ENCODE measurements around the gene ASXL2.

The ASXL2 gene

DNA sequence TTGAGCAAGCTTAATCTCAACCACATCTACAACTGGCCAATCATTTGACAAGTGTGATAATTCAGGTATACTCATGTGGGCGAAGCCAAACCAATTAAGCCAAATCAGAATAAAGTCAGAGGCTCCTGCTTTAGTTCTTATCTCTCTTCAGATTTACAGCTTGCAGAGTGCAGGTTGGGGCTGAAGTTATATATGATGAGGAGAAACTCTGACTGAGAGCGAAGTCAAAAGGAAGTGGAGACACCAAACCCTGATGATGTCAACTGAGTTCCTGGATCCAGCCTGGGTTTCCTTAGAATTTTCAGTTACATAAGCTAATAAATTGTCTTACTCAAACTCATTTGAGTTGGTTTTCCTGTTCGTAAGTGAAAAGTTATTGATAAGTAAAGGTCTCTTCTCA, 73.9 kb downstream of the ASXL2 start:
- TF ChIP-seq, protein P1, sequence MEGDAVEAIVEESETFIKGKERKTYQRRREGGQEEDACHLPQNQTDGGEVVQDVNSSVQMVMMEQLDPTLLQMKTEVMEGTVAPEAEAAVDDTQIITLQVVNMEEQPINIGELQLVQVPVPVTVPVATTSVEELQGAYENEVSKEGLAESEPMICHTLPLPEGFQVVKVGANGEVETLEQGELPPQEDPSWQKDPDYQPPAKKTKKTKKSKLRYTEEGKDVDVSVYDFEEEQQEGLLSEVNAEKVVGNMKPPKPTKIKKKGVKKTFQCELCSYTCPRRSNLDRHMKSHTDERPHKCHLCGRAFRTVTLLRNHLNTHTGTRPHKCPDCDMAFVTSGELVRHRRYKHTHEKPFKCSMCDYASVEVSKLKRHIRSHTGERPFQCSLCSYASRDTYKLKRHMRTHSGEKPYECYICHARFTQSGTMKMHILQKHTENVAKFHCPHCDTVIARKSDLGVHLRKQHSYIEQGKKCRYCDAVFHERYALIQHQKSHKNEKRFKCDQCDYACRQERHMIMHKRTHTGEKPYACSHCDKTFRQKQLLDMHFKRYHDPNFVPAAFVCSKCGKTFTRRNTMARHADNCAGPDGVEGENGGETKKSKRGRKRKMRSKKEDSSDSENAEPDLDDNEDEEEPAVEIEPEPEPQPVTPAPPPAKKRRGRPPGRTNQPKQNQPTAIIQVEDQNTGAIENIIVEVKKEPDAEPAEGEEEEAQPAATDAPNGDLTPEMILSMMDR (IDR thresholded peaks at IDR 0.05; ENCODE audit: insufficient read depth, low read length, poor library complexity, severe bottlenecking), result no peak
- TF ChIP-seq EZH2phosphoT487 (conservative IDR thresholded peaks at IDR 0.05; ENCODE audit: low read length), result no peak
- H3K4me3 ChIP-seq (ENCODE audit: insufficient read depth, low read length, poor library complexity, severe bottlenecking), result no peak overlapping the region
- H4K20me1 ChIP-seq (ENCODE audit: low read depth, low read length), result no peaks in the 10 kb centered on the region
- H3K9ac ChIP-seq (ENCODE audit: low read length), result no peak overlapping the region
- no peaks in the 10 kb centered on the region for H3F3A ChIP-seq (ENCODE audit: insufficient read depth)
- H3K9me2 ChIP-seq (replicated peaks; ENCODE audit: insufficient read depth, low read length), result no peaks in the 10 kb centered on the region
- H2AFZ ChIP-seq (ENCODE audit: low read depth, low read length, severe bottlenecking), result no peak overlapping the region
- H3K27me3 ChIP-seq (ENCODE audit: low read length), result no peaks in the 10 kb centered on the region
- no peak overlapping the region for H3K4me2 ChIP-seq (ENCODE audit: low read depth, low read length, poor library complexity, severe bottlenecking)
- H3K36me3 ChIP-seq (ENCODE audit: low read length), result no peaks in the 10 kb centered on the region
- H3K27ac ChIP-seq (ENCODE audit: low read depth, low read length), result no peak overlapping the region
- H3K9me3 ChIP-seq (ENCODE audit: insufficient read depth, low read length), result no peaks in the 10 kb centered on the region
- H3K79me2 ChIP-seq (ENCODE audit: insufficient read depth, low read length), result no peaks in the 10 kb centered on the region

DNA sequence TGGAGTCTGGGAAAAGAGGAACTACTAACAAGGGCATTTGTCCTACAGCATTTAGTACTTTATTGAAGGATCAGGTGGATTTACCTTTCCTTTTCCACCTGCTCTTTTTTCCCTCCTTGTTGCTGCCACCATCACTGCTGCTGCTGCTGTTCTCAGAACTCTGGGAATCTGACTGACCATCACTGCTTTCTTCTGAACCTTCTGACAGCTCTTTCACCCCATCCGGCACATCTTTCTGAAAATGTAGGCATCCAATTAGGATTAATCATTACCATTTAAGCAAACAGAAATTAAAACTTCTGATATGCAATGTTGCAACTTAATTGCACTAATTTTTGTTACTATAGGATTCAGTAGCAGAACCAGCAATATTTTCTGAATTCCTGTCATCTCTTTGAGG, 79.0 kb downstream of the ASXL2 start:
- no peaks in the 10 kb centered on the region for H3K9me2 ChIP-seq (replicated peaks; ENCODE audit: insufficient read depth, low read length)
- H2AFZ ChIP-seq (ENCODE audit: low read depth, low read length, severe bottlenecking), result no peak overlapping the region
- no peaks in the 10 kb centered on the region for H3K79me2 ChIP-seq (ENCODE audit: insufficient read depth, low read length)
- H3K4me3 ChIP-seq (ENCODE audit: insufficient read depth, low read length, poor library complexity, severe bottlenecking), result no peak overlapping the region
- no peak overlapping the region for H3K4me2 ChIP-seq (ENCODE audit: low read depth, low read length, poor library complexity, severe bottlenecking)
- H3K27ac ChIP-seq (ENCODE audit: low read depth, low read length), result no peak overlapping the region
- H3K36me3 ChIP-seq (ENCODE audit: low read length), result no peaks in the 10 kb centered on the region; the same call in 1 of the 2 replicates
- no peaks in the 10 kb centered on the region for H3K27me3 ChIP-seq (ENCODE audit: low read length)
- TF ChIP-seq, protein P1 (IDR thresholded peaks at IDR 0.05; ENCODE audit: insufficient read depth, low read length, poor library complexity, severe bottlenecking), result no peak
- no peak for TF ChIP-seq EZH2phosphoT487 (conservative IDR thresholded peaks at IDR 0.05; ENCODE audit: low read length)
- H3K9me3 ChIP-seq (ENCODE audit: insufficient read depth, low read length), result no peaks in the 10 kb centered on the region
- no peaks in the 10 kb centered on the region for H4K20me1 ChIP-seq (ENCODE audit: low read depth, low read length)
- no peaks in the 10 kb centered on the region for H3F3A ChIP-seq (ENCODE audit: insufficient read depth)
- H3K9ac ChIP-seq (ENCODE audit: low read length), result no peak overlapping the region

DNA sequence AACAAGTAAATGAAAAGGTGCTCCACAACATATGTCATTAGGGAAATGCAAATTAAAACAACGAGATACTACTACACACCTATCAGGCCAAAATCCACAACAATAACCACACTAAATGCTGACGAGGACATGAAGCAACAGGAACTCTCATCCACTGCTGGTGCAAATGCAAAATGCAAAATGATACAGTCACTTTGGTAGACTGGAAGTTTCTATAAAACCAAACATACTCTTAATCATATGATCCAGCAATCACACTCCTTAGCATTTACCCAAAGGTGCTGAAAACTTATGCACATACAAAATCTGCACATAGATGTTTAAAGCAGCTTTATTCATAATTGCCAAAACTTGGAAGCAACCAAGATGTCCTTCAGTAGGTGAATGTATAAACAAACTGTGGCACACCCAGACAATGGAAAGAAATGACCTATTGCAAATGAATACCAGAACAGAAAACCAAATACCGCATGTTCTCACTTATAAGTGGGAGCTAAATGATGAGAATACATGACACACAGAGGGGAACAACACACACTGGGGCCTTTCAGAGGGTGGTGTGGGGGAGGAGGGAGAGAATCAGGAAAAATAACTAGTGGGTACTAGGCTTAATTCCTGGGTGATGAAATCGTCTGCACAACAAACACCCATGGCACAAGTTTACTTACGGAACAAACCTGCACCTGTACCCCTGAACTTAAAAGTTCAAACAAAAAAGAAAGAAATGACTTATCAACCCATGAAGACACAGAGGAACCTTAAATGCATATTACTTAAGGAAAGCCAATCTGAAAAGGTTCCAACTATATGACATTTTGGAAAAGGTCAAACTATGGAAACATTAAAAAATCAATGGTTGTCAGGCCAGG, 80.4 kb downstream of the ASXL2 start:
- Histone ChIP-seq H3F3A (ENCODE audit: insufficient read depth) (no peaks in the 10 kb centered on the region), H4K20me1 (ENCODE audit: low read depth, low read length) (no peaks in the 10 kb centered on the region), H2AFZ (ENCODE audit: low read depth, low read length, severe bottlenecking) (no peak overlapping the region), H3K4me2 (ENCODE audit: low read depth, low read length, poor library complexity, severe bottlenecking) (no peak overlapping the region), H3K4me3 (ENCODE audit: insufficient read depth, low read length, poor library complexity, severe bottlenecking) (no peak overlapping the region), H3K9me3 (ENCODE audit: insufficient read depth, low read length) (no peaks in the 10 kb centered on the region), H3K36me3 (ENCODE audit: low read length) (peaks cover 2% of the 10 kb centered on the region; the same call in 1 of the 2 replicates), H3K27me3 (ENCODE audit: low read length) (no peaks in the 10 kb centered on the region), H3K79me2 (ENCODE audit: insufficient read depth, low read length) (no peaks in the 10 kb centered on the region), H3K27ac (ENCODE audit: low read depth, low read length) (no peak overlapping the region), H3K9me2 (replicated peaks; ENCODE audit: insufficient read depth, low read length) (no peaks in the 10 kb centered on the region), H3K9ac (ENCODE audit: low read length) (no peak overlapping the region)
- TF ChIP-seq, protein P1 (IDR thresholded peaks at IDR 0.05; ENCODE audit: insufficient read depth, low read length, poor library complexity, severe bottlenecking), result no peak
- no peak for TF ChIP-seq EZH2phosphoT487 (conservative IDR thresholded peaks at IDR 0.05; ENCODE audit: low read length)
